Osteocyte (in vitro differentiated cells): ENCODE measurements around the gene RAPGEF5. TPM values are rescaled to one million over a fixed set of nuclear protein-coding genes. Genes with fewer than 3 reads are reported as not detected.

Experiments
- DNase-seq: peaks from one replicate; pipeline ENCODE4 v3.0.0; 2021; ENCODE audit warnings: mixed read lengths; ENCODE audit not compliant: unreplicated experiment; ENCODE audit errors: extremely low spot score
- H3K27ac Mint-ChIP-seq: one replicate; pipeline ENCODE4 v1.8.0; 2021; ENCODE audit warnings: mild to moderate bottlenecking, mixed read lengths; ENCODE audit not compliant: unreplicated experiment
- H3K27me3 Mint-ChIP-seq: one replicate; pipeline ENCODE4 v1.8.0; 2021; ENCODE audit warnings: mixed read lengths; ENCODE audit not compliant: unreplicated experiment
- H3K36me3 Mint-ChIP-seq: one replicate; pipeline ENCODE4 v1.8.0; 2021; ENCODE audit warnings: mixed read lengths; ENCODE audit not compliant: unreplicated experiment
- H3K4me1 Mint-ChIP-seq: one replicate; pipeline ENCODE4 v1.8.0; 2021; ENCODE audit warnings: mixed read lengths; ENCODE audit not compliant: unreplicated experiment
- H3K4me3 Mint-ChIP-seq: one replicate; pipeline ENCODE4 v1.8.0; 2021; ENCODE audit warnings: mild to moderate bottlenecking, moderate library complexity, mixed read lengths; ENCODE audit not compliant: unreplicated experiment
- H3K9me3 Mint-ChIP-seq: one replicate; pipeline ENCODE4 v1.8.0; 2021; ENCODE audit warnings: mixed read lengths; ENCODE audit not compliant: unreplicated experiment
- CTCF ChIP-seq: fragments of 200-600 bp; sonication (generic); IDR thresholded peaks from 2 replicates; pipeline ENCODE4 v1.5.0; 2021; ENCODE audit warnings: antibody characterized with exemption, mild to moderate bottlenecking, moderate library complexity
- total RNA-seq: library from RNA; stranded (reverse); gene quantifications from 2 replicates; pipeline ENCODE4 v1.2.1, GENCODE V29; 2021

Gene RAPGEF5
- total RNA-seq, 1 donor from 2014 or later, result 0.27 TPM

DNA sequence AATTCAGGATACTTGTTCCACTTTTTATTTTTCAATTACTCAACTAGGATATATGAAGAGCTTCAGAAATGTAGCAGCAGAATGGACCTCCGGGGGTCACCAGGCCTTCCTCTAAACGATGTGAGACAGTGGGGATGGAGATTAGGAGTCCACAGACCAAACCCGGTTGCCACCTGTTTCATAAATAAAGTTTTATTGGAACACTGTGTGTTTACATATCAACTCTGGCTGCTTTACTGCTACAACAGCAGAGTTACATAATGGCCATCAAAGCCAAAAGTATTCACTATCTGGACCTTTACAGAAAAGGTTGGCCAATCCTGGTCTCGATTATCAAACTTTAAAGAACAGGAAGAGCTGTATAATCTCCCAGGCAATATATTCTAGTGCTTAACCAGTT is 30.8 kb downstream of the RAPGEF5 start:
- Mint-ChIP-seq H3K36me3 (no peaks in the 10 kb centered on the region), H3K9me3 (no peaks in the 10 kb centered on the region), H3K4me1 (no peaks in the 10 kb centered on the region), H3K27me3 (peaks cover 20% of the 10 kb centered on the region), H3K4me3 (no peak overlapping the region), H3K27ac (no peak overlapping the region)
- no peak for TF ChIP-seq CTCF
- no peak for DNase-seq

DNA sequence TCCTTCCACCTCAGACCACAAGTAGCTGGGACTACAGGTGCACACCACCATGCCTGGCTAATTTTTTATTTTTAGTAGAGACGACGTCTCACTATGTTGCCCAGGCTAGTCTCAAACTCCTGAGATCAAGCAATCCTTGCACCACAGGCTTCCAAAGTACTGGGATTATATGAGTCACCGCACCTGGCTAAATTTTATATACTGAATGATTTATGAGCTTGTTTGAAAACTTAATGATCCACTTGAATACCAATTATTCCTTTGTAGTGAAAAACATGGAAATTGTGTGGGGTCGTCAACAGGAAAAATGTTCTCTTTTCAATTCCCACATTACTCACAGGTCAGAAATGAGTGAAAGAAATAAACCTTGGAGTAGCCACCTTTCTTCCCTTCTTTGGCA is 31.3 kb downstream of the RAPGEF5 start:
- Mint-ChIP-seq H3K4me3 (no peak overlapping the region), H3K36me3 (no peaks in the 10 kb centered on the region), H3K27ac (no peak overlapping the region), H3K4me1 (no peaks in the 10 kb centered on the region), H3K9me3 (no peaks in the 10 kb centered on the region), H3K27me3 (peaks cover 20% of the 10 kb centered on the region)
- no peak for TF ChIP-seq CTCF
- DNase-seq, result no peak

DNA sequence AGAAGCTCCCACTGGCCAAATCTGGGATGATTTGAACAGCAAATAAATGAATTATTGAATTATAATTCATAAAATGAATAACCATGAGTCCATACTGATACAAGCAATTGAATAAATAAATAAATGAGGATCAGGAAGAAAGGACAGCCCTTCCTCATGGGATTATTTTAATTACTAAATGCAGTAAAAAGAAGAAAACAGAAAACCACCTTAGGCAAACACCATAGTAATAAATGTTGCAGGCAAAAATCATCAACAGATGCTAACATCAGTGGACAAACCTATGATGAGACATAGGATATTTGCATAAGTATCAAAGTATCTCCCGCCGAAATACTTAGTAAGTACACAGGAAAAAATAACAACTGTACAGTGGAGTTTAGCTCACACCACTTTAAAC is 33.2 kb downstream of the RAPGEF5 start:
- H3K9me3 Mint-ChIP-seq, result no peaks in the 10 kb centered on the region
- no peak overlapping the region for H3K27ac Mint-ChIP-seq
- TF ChIP-seq CTCF, result no peak
- no peaks in the 10 kb centered on the region for H3K36me3 Mint-ChIP-seq
- no peak for DNase-seq
- peaks cover 14% of the 10 kb centered on the region for H3K27me3 Mint-ChIP-seq
- no peak overlapping the region for H3K4me3 Mint-ChIP-seq
- no peaks in the 10 kb centered on the region for H3K4me1 Mint-ChIP-seq

- peaks cover 6% of the 10 kb centered on the region for H3K27me3 Mint-ChIP-seq
- no peak overlapping the region for H3K27ac Mint-ChIP-seq
- TF ChIP-seq CTCF, result no peak
- H3K36me3 Mint-ChIP-seq, result no peaks in the 10 kb centered on the region
- no peak for DNase-seq
- H3K4me3 Mint-ChIP-seq, result no peak overlapping the region
- H3K4me1 Mint-ChIP-seq, result no peaks in the 10 kb centered on the region
- H3K9me3 Mint-ChIP-seq, result no peaks in the 10 kb centered on the region
These were observed 36.5 kb downstream of the RAPGEF5 start for GRCh38 chr7:22320416-22320815.

DNA sequence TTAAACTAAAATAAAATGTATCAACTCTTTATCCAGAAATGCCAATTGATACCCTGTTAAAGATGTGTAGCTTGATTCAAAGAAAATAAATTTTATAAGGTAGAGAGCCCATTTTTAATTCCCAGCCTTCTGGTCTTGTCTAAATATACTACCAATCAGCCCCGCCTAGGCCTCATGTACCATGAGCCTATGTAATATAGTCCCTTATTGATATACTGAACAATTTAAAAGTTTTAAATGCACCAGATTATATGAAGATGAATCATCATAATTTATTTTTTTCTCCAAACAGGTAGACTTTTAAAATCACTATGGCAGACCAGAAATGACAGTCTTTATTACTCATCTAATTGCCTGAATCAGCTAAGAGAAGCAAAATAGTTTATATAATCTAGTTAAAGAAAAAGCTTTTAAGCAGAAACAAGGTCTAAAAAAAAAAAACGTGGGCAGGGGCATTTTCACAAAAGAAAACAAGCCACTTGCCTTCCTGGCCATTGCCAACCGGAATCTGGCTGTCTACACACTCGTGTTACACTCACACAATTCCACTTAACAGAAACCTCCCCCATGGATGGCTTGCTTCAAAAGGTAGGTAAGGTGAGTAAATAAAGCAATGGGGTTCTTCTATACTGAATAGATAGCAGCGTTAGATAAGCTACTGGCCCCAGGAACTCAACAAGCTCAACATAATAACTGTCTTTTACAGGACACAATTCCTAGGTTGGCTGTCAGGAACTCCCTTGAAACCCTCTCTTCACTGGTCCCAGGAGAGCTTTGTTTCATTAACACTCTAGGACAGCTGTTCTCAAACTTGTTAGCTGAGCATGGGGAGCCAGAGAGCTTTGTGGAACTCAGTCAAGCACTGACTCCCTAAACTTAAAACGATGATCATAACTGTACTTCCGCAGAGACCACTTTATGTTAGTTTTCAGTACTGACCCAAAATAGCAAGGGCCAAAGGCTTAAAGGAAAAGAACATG is 37.2 kb downstream of the RAPGEF5 start:
- Mint-ChIP-seq H3K36me3 (no peaks in the 10 kb centered on the region), H3K4me3 (no peak overlapping the region), H3K27ac (no peak overlapping the region), H3K4me1 (no peaks in the 10 kb centered on the region), H3K9me3 (no peaks in the 10 kb centered on the region), H3K27me3 (peaks cover 6% of the 10 kb centered on the region)
- TF ChIP-seq CTCF, result no peak
- no peak for DNase-seq
